HG03439 (cell line): ENCODE data around the gene GOLGA8R.
"Not testable (repeated sequence)": the region's sequence is repeated elsewhere in the genome, so short reads cannot be mapped to it uniquely, and the experiment has no call there.

Source experiments
- ATAC-seq: cut with Tn5 transposase; IDR thresholded peaks from one replicate; pipeline ENCODE4 v1.9.1; 2021; ENCODE audit warnings: mild to moderate bottlenecking, moderate library complexity; ENCODE audit not compliant: unreplicated experiment

The GOLGA8R gene

GRCh38 chr15:30414160-30414559, at the start of gene GOLGA8R:
GOLGA8R (minus strand) TSS chr15:30414260; CDS start chr15:30414162, 98 bp downstream.
- not testable (repeated sequence) for ATAC-seq

DNA sequence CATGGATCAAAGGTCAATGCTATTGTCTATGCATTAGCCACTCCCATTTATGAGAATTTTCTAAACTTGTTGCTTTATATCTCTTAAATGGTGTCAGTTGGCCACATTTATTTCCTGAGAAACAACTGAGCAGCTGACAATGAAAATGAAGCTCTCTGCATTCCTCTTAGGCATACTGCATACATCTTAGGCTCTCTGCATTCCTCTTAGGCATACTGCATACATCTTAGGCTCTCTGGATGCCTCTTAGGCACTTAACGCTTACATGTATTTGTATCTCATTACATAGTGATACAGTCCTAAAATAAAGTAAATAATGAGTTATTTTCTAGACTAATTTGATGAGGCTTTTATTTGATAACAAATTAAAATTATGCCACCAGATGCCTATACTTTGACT, 49.8 kb upstream of the GOLGA8R start:
- not testable (repeated sequence) for ATAC-seq

GRCh38 chr15:30462176-30462575, 48.1 kb upstream of the GOLGA8R start:
- ATAC-seq: not testable (repeated sequence)

DNA sequence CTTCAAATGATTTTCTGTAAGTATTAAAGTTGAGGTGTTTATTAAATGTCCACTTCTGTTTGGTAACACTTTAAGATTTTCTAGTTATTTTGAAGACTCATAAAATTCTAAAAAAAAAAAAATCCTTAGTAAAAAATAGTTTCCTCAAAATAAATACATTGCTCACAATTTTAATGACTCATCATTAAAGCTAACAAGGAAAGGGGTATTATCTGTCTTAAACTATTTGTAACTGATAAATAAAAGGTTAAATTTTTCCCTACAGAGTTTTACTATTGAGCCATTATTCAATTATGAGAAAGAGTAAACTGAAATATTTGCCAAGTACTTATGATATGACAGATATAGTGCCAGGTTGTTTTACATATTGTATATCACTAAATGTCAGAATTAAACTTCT, 38.6 kb upstream of the GOLGA8R start:
- not testable (repeated sequence) for ATAC-seq

GRCh38 chr15:30438348-30438747, 24.3 kb upstream of the GOLGA8R start:
- not testable (repeated sequence) for ATAC-seq

GRCh38 chr15:30435878-30436277, 21.8 kb upstream of the GOLGA8R start:
- not testable (repeated sequence) for ATAC-seq

DNA sequence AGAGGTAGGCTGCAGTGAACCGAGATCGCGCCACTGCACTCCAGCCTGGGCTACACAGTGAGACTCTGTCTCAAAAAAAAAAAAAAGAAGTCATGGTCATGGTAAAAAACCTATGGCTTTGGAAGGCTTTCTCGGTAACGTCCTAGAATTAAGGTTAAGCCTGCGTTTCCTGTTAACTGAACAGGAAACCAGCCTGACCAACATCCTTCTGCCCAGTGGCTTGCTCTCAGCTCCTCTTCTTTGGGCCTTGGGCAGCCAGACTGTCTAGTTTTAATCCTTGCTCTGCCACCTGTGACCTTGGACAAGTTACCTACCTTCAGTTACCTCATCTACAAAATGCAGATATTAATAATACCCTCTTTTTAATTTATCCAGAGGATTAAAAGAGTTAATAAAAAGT, 6.7 kb upstream of the GOLGA8R start:
- ATAC-seq: not testable (repeated sequence)

GRCh38 chr15:30407636-30408035, 6.4 kb downstream of the GOLGA8R start:
- not testable (repeated sequence) for ATAC-seq

DNA sequence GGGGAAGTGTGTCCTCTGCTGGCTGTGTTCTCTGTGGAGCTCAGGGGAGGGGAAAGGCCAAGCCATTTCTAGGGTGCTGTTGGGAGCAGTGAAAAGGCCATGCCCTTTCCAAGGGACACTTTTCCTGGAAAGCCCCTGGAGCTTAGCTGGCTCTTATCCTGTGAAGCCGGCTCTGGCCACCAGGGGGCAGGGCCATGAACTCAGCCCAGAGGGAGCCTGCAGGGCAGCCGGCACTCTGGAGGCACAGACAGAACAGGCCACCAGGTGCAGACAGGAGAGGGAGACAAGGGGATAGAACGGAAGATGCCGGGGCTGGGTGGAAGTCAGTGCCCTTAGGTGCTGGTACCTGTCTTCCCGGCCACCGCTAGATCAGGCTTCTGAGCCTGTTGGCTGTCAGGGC, 15.1 kb downstream of the GOLGA8R start:
- not testable (repeated sequence) for ATAC-seq

- not testable (repeated sequence) for ATAC-seq
These were observed 20.4 kb downstream of the GOLGA8R start for GRCh38 chr15:30393664-30393991.

GRCh38 chr15:30392766-30393663, 21.0 kb downstream of the GOLGA8R start, which contains the start of gene CHRFAM7A:
CHRFAM7A (minus strand) TSS chr15:30393540; CDS start chr15:30383351, 10,189 bp downstream.
- ATAC-seq: not testable (repeated sequence)

GRCh38 chr15:30386318-30386887, 27.7 kb downstream of the GOLGA8R start:
- ATAC-seq: not testable (repeated sequence)

DNA sequence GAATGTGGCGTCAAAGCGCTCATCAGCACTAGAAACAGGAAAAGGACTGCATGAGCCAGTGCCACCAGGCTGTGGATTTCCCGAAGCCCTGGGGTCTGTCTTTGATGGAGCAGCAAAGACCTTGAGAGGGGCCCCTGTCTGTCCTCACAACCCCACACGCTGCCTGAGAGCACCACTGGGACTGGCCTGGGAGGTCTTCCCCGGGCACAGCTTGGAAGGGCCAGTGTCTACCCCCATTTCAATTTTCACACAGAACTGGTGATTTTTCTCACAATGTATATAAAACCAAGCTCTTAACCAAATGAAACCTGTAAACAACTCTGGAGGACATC, 37.0 kb downstream of the GOLGA8R start:
- not testable (repeated sequence) for ATAC-seq

- ATAC-seq: not testable (repeated sequence)
These were observed 37.5 kb downstream of the GOLGA8R start for GRCh38 chr15:30376375-30377081.

DNA sequence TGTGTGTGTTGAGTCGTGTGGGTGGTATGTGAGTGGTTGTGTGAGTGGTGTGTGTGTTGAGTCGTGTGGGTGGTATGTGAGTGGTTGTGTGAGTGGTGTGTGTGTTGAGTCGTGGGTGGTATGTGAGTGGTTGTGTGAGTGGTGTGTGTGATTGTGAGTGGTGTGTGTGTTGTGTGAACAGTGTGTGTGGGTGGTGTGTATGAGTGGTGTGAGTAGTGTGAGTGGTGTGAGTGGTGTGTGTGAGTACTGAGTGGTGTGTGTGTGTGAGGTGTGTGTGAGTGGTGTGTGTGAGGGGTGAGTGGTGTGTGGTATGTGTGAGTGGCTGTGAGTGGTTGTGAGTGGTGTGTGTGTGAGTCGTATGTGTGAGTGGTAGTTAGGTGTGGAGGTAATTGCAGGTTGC, 38.2 kb downstream of the GOLGA8R start:
- ATAC-seq: not testable (repeated sequence)

- not testable (repeated sequence) for ATAC-seq
These were observed 39.2 kb downstream of the GOLGA8R start for GRCh38 chr15:30374862-30375261.

DNA sequence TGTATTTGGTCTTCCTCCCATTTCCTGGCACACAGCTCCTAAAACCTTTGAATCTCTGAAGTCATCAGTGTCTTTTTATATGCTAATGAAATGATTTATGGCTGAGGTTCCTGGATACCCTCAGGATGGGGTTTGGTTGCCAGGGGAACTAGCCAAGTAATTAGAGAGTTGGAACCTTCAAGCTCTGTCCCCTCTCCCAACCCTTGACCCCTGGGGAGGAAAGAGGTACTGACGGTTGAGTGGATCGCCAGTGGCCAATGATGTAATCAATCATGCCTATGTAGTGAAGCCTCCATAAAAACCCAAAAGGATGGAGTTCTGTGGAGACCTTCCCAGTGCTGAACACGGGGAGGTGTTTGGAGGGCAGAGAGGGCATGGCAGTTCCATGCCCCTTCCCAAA, 45.8 kb downstream of the GOLGA8R start:
- ATAC-seq: not testable (repeated sequence)

DNA sequence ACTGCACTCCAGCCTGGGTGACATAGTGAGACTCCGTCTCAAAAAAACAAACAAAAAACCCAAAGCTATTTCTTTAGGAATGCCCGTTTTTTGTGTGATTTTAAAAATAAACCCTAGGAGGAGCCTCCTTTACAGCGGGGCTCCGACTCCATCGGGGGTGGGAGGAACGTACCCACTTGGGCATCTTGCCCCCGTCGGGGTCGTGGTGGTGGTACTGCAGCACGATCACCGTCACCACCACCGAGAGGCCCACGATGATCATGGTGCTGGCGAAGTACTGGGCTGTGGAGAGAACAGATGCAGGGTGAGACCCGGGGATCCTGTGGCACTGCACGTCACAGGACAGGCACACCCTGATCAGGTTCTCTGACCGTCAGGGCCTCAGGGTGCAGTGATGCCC, 46.8 kb downstream of the GOLGA8R start:
- ATAC-seq: not testable (repeated sequence)

DNA sequence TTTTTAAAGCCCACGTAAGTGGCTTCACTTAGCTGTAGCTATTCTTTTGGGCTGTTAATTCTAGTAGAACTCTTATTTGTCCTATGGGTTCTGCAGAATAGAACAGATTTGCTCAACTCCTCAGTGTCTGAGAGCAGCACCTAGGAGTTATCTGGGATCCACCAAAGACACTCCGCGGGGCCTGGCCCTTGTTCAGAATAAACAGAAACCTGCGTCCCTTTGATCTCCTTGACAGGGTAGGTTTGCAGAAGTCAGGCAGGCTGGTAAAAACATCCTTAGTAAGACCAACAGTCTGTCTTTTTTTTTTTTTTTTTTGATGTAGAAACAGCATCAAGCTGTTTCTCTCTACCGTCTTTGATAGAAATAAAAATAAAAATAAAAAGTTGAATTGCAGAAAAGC, 52.7 kb downstream of the GOLGA8R start:
- not testable (repeated sequence) for ATAC-seq

DNA sequence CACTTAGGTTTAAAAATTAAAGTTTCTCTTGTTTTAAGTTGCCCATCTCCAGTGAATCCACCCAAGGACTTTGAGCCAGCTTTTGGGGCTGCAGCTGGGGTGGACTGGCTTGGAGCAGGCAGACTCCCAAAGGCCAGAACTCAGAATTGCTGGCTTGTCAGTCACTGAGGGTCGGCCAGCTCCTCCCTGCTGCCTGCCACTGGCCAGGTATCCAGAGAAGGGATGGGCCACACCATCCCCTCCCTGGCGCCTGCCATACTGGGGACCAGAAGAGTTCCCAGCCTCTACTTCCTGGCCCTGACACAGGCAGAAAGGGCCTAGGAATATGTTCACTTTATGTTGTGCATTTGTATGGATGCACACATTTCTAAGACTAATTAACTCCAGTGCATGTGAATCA, 53.1 kb downstream of the GOLGA8R start:
- ATAC-seq: not testable (repeated sequence)

DNA sequence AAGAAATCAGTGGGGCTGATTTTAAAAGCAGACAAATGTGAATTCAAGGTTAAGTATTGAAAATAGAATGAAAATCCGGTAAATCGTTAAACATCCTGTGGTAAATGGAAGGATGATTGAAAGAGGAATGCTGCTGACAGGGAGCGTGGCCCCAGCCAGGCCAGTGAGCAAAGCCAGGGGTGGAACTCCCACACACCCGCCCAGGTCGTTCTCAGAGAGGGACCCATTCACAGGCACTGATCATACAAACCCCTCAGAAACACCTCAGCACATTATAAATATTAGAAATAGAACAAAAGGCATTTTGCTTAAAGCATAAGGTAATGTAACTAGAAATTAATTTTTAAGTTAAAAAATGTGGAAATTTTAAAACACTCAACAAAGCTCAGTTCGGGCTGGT, 59.0 kb downstream of the GOLGA8R start:
- ATAC-seq: not testable (repeated sequence)
